Ovary (tissue), 9 donors: ENCODE data around the gene DNAJB4. TPM values are rescaled to one million over a fixed set of nuclear protein-coding genes. Genes with fewer than 3 reads are reported as not detected.

Experiments
- DNase-seq, 5 donors: peaks; one replicate each; pipeline ENCODE4 v3.0.0-alpha.2; 2019 to 2020
- H3K27ac ChIP-seq, 2 donors: fragments of 200-600 bp; one replicate each; pipeline versions ENCODE4 v1.5.1 to v1.8.0; 2019 to 2022
- H3K27me3 ChIP-seq: fragments of 200-600 bp; one replicate; pipeline ENCODE4 v1.8.0; 2022
- H3K36me3 ChIP-seq: fragments of 200-600 bp; sonication (generic); one replicate; pipeline ENCODE4 v1.5.1; 2019
- H3K4me1 ChIP-seq: one replicate; pipeline ENCODE4 v1.8.1; 2013; ENCODE audit warnings: mild to moderate bottlenecking, moderate library complexity; ENCODE audit not compliant: insufficient read depth
- H3K4me3 ChIP-seq: fragments of 200-600 bp; sonication (generic); one replicate; pipeline ENCODE4 v1.5.1; 2017
- H3K9me3 ChIP-seq, 2 donors: fragments of 200-600 bp in 1 of 2; sonication (generic) in 1 of 2; one replicate each; pipeline versions ENCODE4 v1.5.1 to v1.8.1; 2013 to 2019; ENCODE audit warnings: mild to moderate bottlenecking in 1 of 2, moderate library complexity in 1 of 2
- CTCF ChIP-seq, 3 donors: fragments of 450-650 bp in 2 of 3; fragments of 200-600 bp in 1 of 3; IDR thresholded peaks; one replicate each; pipeline versions ENCODE4 v1.5.1 to v1.8.0; 2016 to 2022; ENCODE audit warnings: antibody characterized with exemption in 3 of 3, mild to moderate bottlenecking in 1 of 3
- EP300 ChIP-seq: sonication (generic); formaldehyde crosslinking; IDR thresholded peaks from one replicate; pipeline ENCODE4 v1.6.1; 2017; ENCODE audit warnings: antibody characterized with exemption
- POLR2A ChIP-seq: fragments of 450-650 bp; IDR thresholded peaks from one replicate; pipeline ENCODE4 v1.6.1; 2017; ENCODE audit warnings: antibody characterized with exemption, mild to moderate bottlenecking, moderate library complexity
- WGBS, 3 donors: extraction: QIAGEN DNeasy Blood & Tissue Kit in 1 of 3; methylation state at CpG; one replicate each; pipeline versions ENCODE4 v1.1.5 to v1.1.7; 2013 to 2017; 5-methylcytosine and 5-hydroxymethylcytosine counted together
- intact Hi-C, 4 donors: fragments of 100-400 bp; cut with DNase I; formaldehyde crosslinking; loops; one replicate each; pipeline versions ENCODE4 v1.11.0 to v1.15.1; 2022 to 2023
- polyA plus RNA-seq, 2 donors: library from polyadenylated mRNA; stranded (reverse); fragments of 200-250 nt in 1 of 2; fragments of 350-450 nt in 1 of 2; fragmentation: Illumina TruSeq in 1 of 2; extraction: RNeasy Lipid Tissue Mini Kit (QIAGEN cat#74804) in 1 of 2; gene quantifications; one replicate each; pipeline ENCODE4 v1.2.3, GENCODE V29; 2013 to 2014
- total RNA-seq, 7 donors: library from RNA; depleted of rRNA in 2 of 7; stranded (reverse); fragments of >200 nt in 2 of 7; fragmentation: NEBNext Ultra II Directional in 3 of 7; extraction: Animal tissue kit (Norgen Biotek cat#: 25700) in 3 of 7; gene quantifications; one replicate each; pipeline versions ENCODE4 v1.1.0 to v1.2.4, GENCODE V29; 2016 to 2023
- donor health status: DM: no; HTN: no; CAD: no; lungs with moderate emphysema.
- donor health status: DM: no; HTN: no; CAD: no.
- donor health status: Bipolar disorder and iron deficiency.
- donor health status: DM: yes; HTN: yes; CAD: no.
- donor health status: DM: no; HTN: no; CAD: no.
- donor health status: DM: yes; HTN: yes; CAD: no.

Gene DNAJB4
- total and polyA plus RNA-seq, 9 donors = 18.7 to 48.6 (median 23.8) TPM

- H3K4me3 ChIP-seq = no peak overlapping the region
- no peaks in the 10 kb centered on the region for H3K36me3 ChIP-seq
- no peak for DNase-seq
- H3K27ac ChIP-seq = no peak overlapping the region
- TF ChIP-seq POLR2A (no peak), CTCF (IDR thresholded peaks at IDR 0.05) (no peak), EP300 (no peak)
- no peaks in the 10 kb centered on the region for H3K27me3 ChIP-seq
- intact Hi-C loops = no loop called here
- WGBS, 3 donors = 85 to 91% (median 88%) methylated on average over 2 of the region's 2 CpGs
- no peaks in the 10 kb centered on the region for H3K9me3 ChIP-seq
- H3K4me1 ChIP-seq = peaks cover 2% of the 10 kb centered on the region
Measured at GRCh38 chr1:77958850-77959249, 45.9 kb upstream of the DNAJB4 start.

GRCh38 chr1:77961392-77961791 lies 43.3 kb upstream of the DNAJB4 start:
- no peak for DNase-seq
- H3K27me3 ChIP-seq = no peaks in the 10 kb centered on the region
- intact Hi-C loops = no loop called here
- peaks cover 2% of the 10 kb centered on the region for H3K4me1 ChIP-seq
- no peak overlapping the region for H3K27ac ChIP-seq
- 39 to 69% (median 46%) methylated on average over 2 of the region's 2 CpGs for WGBS, 3 donors
- no peaks in the 10 kb centered on the region for H3K36me3 ChIP-seq
- TF ChIP-seq CTCF (IDR thresholded peaks at IDR 0.05) (no peak), EP300 (no peak), POLR2A (no peak)
- no peaks in the 10 kb centered on the region for H3K9me3 ChIP-seq
- no peak overlapping the region for H3K4me3 ChIP-seq

- WGBS, 3 donors = 89 to 91% (median 91%) methylated on average over 3 of the region's 3 CpGs
- no peak for DNase-seq
- intact Hi-C loops = no loop called here
Measured at GRCh38 chr1:77966291-77966690, 38.4 kb upstream of the DNAJB4 start.

GRCh38 chr1:77970192-77970591 lies 34.5 kb upstream of the DNAJB4 start:
- no peaks in the 10 kb centered on the region for H3K9me3 ChIP-seq
- peaks cover 7% of the 10 kb centered on the region for H3K4me1 ChIP-seq
- no peak for DNase-seq
- H3K27ac ChIP-seq = no peak overlapping the region
- no peaks in the 10 kb centered on the region for H3K27me3 ChIP-seq
- no peak for TF ChIP-seq POLR2A
- TF ChIP-seq CTCF (IDR thresholded peaks at IDR 0.05) = no peak
- no peak for TF ChIP-seq EP300
- no peak overlapping the region for H3K4me3 ChIP-seq
- H3K36me3 ChIP-seq = no peaks in the 10 kb centered on the region
- WGBS, 3 donors = 49 to 65% (median 60%) methylated on average over 1 of the region's 1 CpG
- intact Hi-C loops = no loop called here

More at GRCh38 chr1:77966291-77966690, 38.4 kb upstream of the DNAJB4 start:
- Histone ChIP-seq H3K4me3 (no peak overlapping the region), H3K9me3 (no peaks in the 10 kb centered on the region), H3K27ac (no peak overlapping the region), H3K4me1 (peaks cover 3% of the 10 kb centered on the region), H3K27me3 (no peaks in the 10 kb centered on the region), H3K36me3 (no peaks in the 10 kb centered on the region)
- TF ChIP-seq EP300 (no peak), POLR2A (no peak), CTCF (IDR thresholded peaks at IDR 0.05) (no peak)
